ENCODE data around the gene AQP5. TPM values are rescaled to one million over a fixed set of nuclear protein-coding genes. Genes with fewer than 3 reads are reported as not detected.

AQP5 gene
- total RNA-seq, 2 experiments from 2014 or later = not detected

GRCh38 chr12:49973361-49973830, 11.7 kb downstream of the AQP5 start:
- DNase-seq = no peak
- H3K27me3 Mint-ChIP-seq = no peaks in the 10 kb centered on the region
- no peaks in the 10 kb centered on the region for H3K9me3 Mint-ChIP-seq
- H3K36me3 Mint-ChIP-seq (ENCODE audit: low read depth) = no peaks in the 10 kb centered on the region
- no peaks in the 10 kb centered on the region for H3K4me1 Mint-ChIP-seq
- no peak overlapping the region for H3K27ac Mint-ChIP-seq
- ChIA-PET POLR2A (no interaction called here), CTCF (interaction anchor here (0.6 kb wide), 1 partner anchor 516 kb away, joined by 3 read pairs; no protein-coding TSS in a partner anchor)
- no peak overlapping the region for H3K4me3 Mint-ChIP-seq

- CTCF ChIA-PET = interaction anchor here (0.8 to 1.1 kb wide), 3 partner anchors 10 to 81 kb away, joined by 3 to 6 read pairs (median 3); no protein-coding TSS in a partner anchor
Observed at GRCh38 chr12:49974231-49974675, 12.6 kb downstream of the AQP5 start.

GRCh38 chr12:49974677-49975317, 13.1 kb downstream of the AQP5 start:
- H3K27ac Mint-ChIP-seq = no peak overlapping the region
- H3K9me3 Mint-ChIP-seq = no peaks in the 10 kb centered on the region
- H3K4me3 Mint-ChIP-seq = no peak overlapping the region
- ChIA-PET CTCF (interaction anchor here (0.8 to 1.1 kb wide), 3 partner anchors 9 to 81 kb away, joined by 3 to 6 read pairs (median 3); no protein-coding TSS in a partner anchor), POLR2A (no interaction called here)
- no peak for DNase-seq
- no peaks in the 10 kb centered on the region for H3K4me1 Mint-ChIP-seq
- no peaks in the 10 kb centered on the region for H3K27me3 Mint-ChIP-seq
- H3K36me3 Mint-ChIP-seq (ENCODE audit: low read depth) = no peaks in the 10 kb centered on the region

More at GRCh38 chr12:49974231-49974675, 12.6 kb downstream of the AQP5 start:
- Mint-ChIP-seq H3K36me3 (ENCODE audit: low read depth) (no peaks in the 10 kb centered on the region), H3K27ac (no peak overlapping the region), H3K4me1 (no peaks in the 10 kb centered on the region), H3K27me3 (no peaks in the 10 kb centered on the region), H3K4me3 (no peak overlapping the region), H3K9me3 (no peaks in the 10 kb centered on the region)
- POLR2A ChIA-PET = no interaction called here
- DNase-seq = no peak

GRCh38 chr12:49975318-49975761, 13.7 kb downstream of the AQP5 start:
- Mint-ChIP-seq H3K9me3 (no peaks in the 10 kb centered on the region), H3K36me3 (ENCODE audit: low read depth) (no peaks in the 10 kb centered on the region), H3K4me1 (no peaks in the 10 kb centered on the region), H3K27ac (no peak overlapping the region), H3K27me3 (no peaks in the 10 kb centered on the region), H3K4me3 (no peak overlapping the region)
- ChIA-PET POLR2A (no interaction called here), CTCF (interaction anchor here (0.7 to 2.2 kb wide), 5 partner anchors 8 to 81 kb away, joined by 3 to 16 read pairs (median 3); partner anchors contain the start of gene AQP2)
- no peak for DNase-seq

- CTCF ChIA-PET = interaction anchor here (2.0 to 2.2 kb wide), 2 partner anchors 9 to 26 kb away, joined by 5 to 16 read pairs; partner anchors contain the start of gene AQP2
- Mint-ChIP-seq H3K4me3 (no peak overlapping the region), H3K9me3 (no peaks in the 10 kb centered on the region), H3K27ac (no peak overlapping the region), H3K36me3 (ENCODE audit: low read depth) (no peaks in the 10 kb centered on the region), H3K4me1 (no peaks in the 10 kb centered on the region), H3K27me3 (no peaks in the 10 kb centered on the region)
- POLR2A ChIA-PET = no interaction called here
- no peak for DNase-seq
Observed at GRCh38 chr12:49976557-49976956, 14.9 kb downstream of the AQP5 start.

- Mint-ChIP-seq H3K4me3 (no peak overlapping the region), H3K4me1 (no peaks in the 10 kb centered on the region), H3K9me3 (no peaks in the 10 kb centered on the region), H3K27me3 (no peaks in the 10 kb centered on the region), H3K27ac (no peak overlapping the region), H3K36me3 (ENCODE audit: low read depth) (no peaks in the 10 kb centered on the region)
- no peak for DNase-seq
- POLR2A ChIA-PET = no interaction called here
- CTCF ChIA-PET = interaction anchor here (7.1 kb wide), 1 partner anchor 10 kb away, joined by 87 read pairs; no protein-coding TSS in a partner anchor
Observed at GRCh38 chr12:49978125-49978524, 16.5 kb downstream of the AQP5 start.

- ChIA-PET POLR2A (no interaction called here), CTCF (interaction anchor here (2.3 to 7.1 kb wide), 2 partner anchors 11 to 33 kb away, joined by 9 to 87 read pairs; no protein-coding TSS in a partner anchor)
- H3K27ac Mint-ChIP-seq = no peak overlapping the region
- no peaks in the 10 kb centered on the region for H3K27me3 Mint-ChIP-seq
- no peak overlapping the region for H3K4me3 Mint-ChIP-seq
- no peaks in the 10 kb centered on the region for H3K9me3 Mint-ChIP-seq
- H3K4me1 Mint-ChIP-seq = no peaks in the 10 kb centered on the region
- no peak for DNase-seq
- peaks cover 2% of the 10 kb centered on the region for H3K36me3 Mint-ChIP-seq (ENCODE audit: low read depth)
Observed at GRCh38 chr12:49979016-49979586, 17.4 kb downstream of the AQP5 start.

- POLR2A ChIA-PET = no interaction called here
Observed at GRCh38 chr12:49979791-49980190, 18.1 kb downstream of the AQP5 start.

GRCh38 chr12:49980501-49981349, 19.1 kb downstream of the AQP5 start:
- H3K27ac Mint-ChIP-seq = no peak overlapping the region
- no peak for DNase-seq
- POLR2A ChIA-PET = no interaction called here
- no peaks in the 10 kb centered on the region for H3K9me3 Mint-ChIP-seq
- CTCF ChIA-PET = interaction anchor here (0.5 to 7.1 kb wide), 8 partner anchors 12 to 228 kb away, joined by 3 to 87 read pairs (median 6); partner anchors contain the start of gene COX14
- no peaks in the 10 kb centered on the region for H3K27me3 Mint-ChIP-seq
- H3K36me3 Mint-ChIP-seq (ENCODE audit: low read depth) = peaks cover 9% of the 10 kb centered on the region
- H3K4me1 Mint-ChIP-seq = no peaks in the 10 kb centered on the region
- H3K4me3 Mint-ChIP-seq = no peak overlapping the region

More at GRCh38 chr12:49979791-49980190, 18.1 kb downstream of the AQP5 start:
- H3K27ac Mint-ChIP-seq = no peak overlapping the region
- no peaks in the 10 kb centered on the region for H3K27me3 Mint-ChIP-seq
- H3K4me3 Mint-ChIP-seq = no peak overlapping the region
- no peaks in the 10 kb centered on the region for H3K9me3 Mint-ChIP-seq
- no peaks in the 10 kb centered on the region for H3K4me1 Mint-ChIP-seq
- DNase-seq = no peak
- peaks cover 4% of the 10 kb centered on the region for H3K36me3 Mint-ChIP-seq (ENCODE audit: low read depth)
- CTCF ChIA-PET = interaction anchor here (0.5 to 7.1 kb wide), 8 partner anchors 12 to 307 kb away, joined by 3 to 87 read pairs (median 4); no protein-coding TSS in a partner anchor

GRCh38 chr12:49982246-49983087, 20.8 kb downstream of the AQP5 start:
- H3K4me3 Mint-ChIP-seq = no peak overlapping the region
- ChIA-PET POLR2A (no interaction called here), CTCF (interaction anchor here (0.6 to 7.1 kb wide), 5 partner anchors 14 to 355 kb away, joined by 4 to 87 read pairs (median 6); no protein-coding TSS in a partner anchor)
- no peaks in the 10 kb centered on the region for H3K27me3 Mint-ChIP-seq
- H3K36me3 Mint-ChIP-seq (ENCODE audit: low read depth) = peaks cover 17% of the 10 kb centered on the region
- H3K9me3 Mint-ChIP-seq = no peaks in the 10 kb centered on the region
- DNase-seq = no peak
- no peak overlapping the region for H3K27ac Mint-ChIP-seq
- no peaks in the 10 kb centered on the region for H3K4me1 Mint-ChIP-seq

GRCh38 chr12:49983892-49984291, 22.2 kb downstream of the AQP5 start:
- H3K27ac Mint-ChIP-seq = no peak overlapping the region

More at GRCh38 chr12:49983892-49984291, 22.2 kb downstream of the AQP5 start:
- ChIA-PET CTCF (interaction anchor here (0.6 to 7.1 kb wide), 5 partner anchors 10 to 279 kb away, joined by 3 to 87 read pairs (median 6); no protein-coding TSS in a partner anchor), POLR2A (no interaction called here)
- no peaks in the 10 kb centered on the region for H3K4me1 Mint-ChIP-seq
- no peak overlapping the region for H3K4me3 Mint-ChIP-seq
- no peaks in the 10 kb centered on the region for H3K9me3 Mint-ChIP-seq
- peaks cover 30% of the 10 kb centered on the region for H3K36me3 Mint-ChIP-seq (ENCODE audit: low read depth)
- H3K27me3 Mint-ChIP-seq = no peaks in the 10 kb centered on the region
- no peak for DNase-seq

Measured in activated CD4-positive, alpha-beta T cell treated with anti-CD3 and anti-CD28 coated beads, Interleukin-2, amount 10 ng/mL, durations not matched to agents 7 days and 5 days (primary cell).